DMS114 treated with DMSO at 0.1 percent for 48 hours (cell line): ENCODE measurements around the gene SLC16A5.

Experiments
- DNase-seq: peaks from one replicate; lab custom pipeline; 2025; ENCODE audit not compliant: unreplicated experiment; lab: John Stamatoyannopoulos, UW

SLC16A5 gene

GRCh38 chr17:75084039-75084660 is 3.6 kb upstream of the SLC16A5 start:
- no peak for DNase-seq

- no peak for DNase-seq
Measured at GRCh38 chr17:75086496-75087181, 1.1 kb upstream of the SLC16A5 start.

- DNase-seq = no peak
Measured at GRCh38 chr17:75087182-75087557, 584 bp upstream of the SLC16A5 start.

GRCh38 chr17:75088465-75089417 is 987 bp downstream of the SLC16A5 start:
- no peak for DNase-seq

- DNase-seq = no peak
Measured at GRCh38 chr17:75090871-75091854, 3.4 kb downstream of the SLC16A5 start.

GRCh38 chr17:75091855-75092327 is 4.1 kb downstream of the SLC16A5 start:
- DNase-seq = no peak

- no peak for DNase-seq
Measured at GRCh38 chr17:75093548-75094158, 5.9 kb downstream of the SLC16A5 start.

- no peak for DNase-seq
Measured at GRCh38 chr17:75094871-75095399, 7.2 kb downstream of the SLC16A5 start.

- no peak for DNase-seq
Measured at GRCh38 chr17:75096082-75096625, 8.4 kb downstream of the SLC16A5 start.

GRCh38 chr17:75097865-75098264 is 10.1 kb downstream of the SLC16A5 start:
- DNase-seq = no peak

- no peak for DNase-seq
Measured at GRCh38 chr17:75098861-75099260, 11.1 kb downstream of the SLC16A5 start.

GRCh38 chr17:75099881-75100595 is 12.3 kb downstream of the SLC16A5 start:
- DNase-seq = no peak

GRCh38 chr17:75102385-75102821 is 14.6 kb downstream of the SLC16A5 start:
- DNase-seq = no peak

GRCh38 chr17:75103601-75104554 is 16.1 kb downstream of the SLC16A5 start:
- no peak for DNase-seq

GRCh38 chr17:75105126-75106080 is 17.6 kb downstream of the SLC16A5 start:
- DNase-seq = peak; percentile 21

GRCh38 chr17:75108193-75108592 is 20.4 kb downstream of the SLC16A5 start:
- no peak for DNase-seq

- DNase-seq = no peak
Measured at GRCh38 chr17:75109046-75109406, 21.3 kb downstream of the SLC16A5 start.
